B cell (primary cell): ENCODE results near the gene SESTD1. TPM values are rescaled to one million over a fixed set of nuclear protein-coding genes. Genes with fewer than 3 reads are reported as not detected.

Source experiments
- ATAC-seq: fragments of 200-7000 bp; cut with Tn5 transposase; one replicate; pipeline ENCODE4 v1.10.0; 2021; ENCODE audit warnings: low read depth, mild to moderate bottlenecking, moderate number of reproducible peaks, moderate library complexity
- CTCF ChIA-PET: fragments of 350-600 bp; sonication (Branson Sonifier 250); formaldehyde crosslinking; loops from one replicate; lab custom pipeline; 2021; ENCODE audit warnings: antibody characterized with exemption, inconsistent platforms; lab: Charles Lee
- POLR2A ChIA-PET: fragments of 350-600 bp; sonication (Branson Sonifier 250); formaldehyde crosslinking; loops from one replicate; lab custom pipeline; 2021; ENCODE audit warnings: antibody characterized with exemption; lab: Charles Lee
- DNase-seq: peaks from one replicate; pipeline ENCODE4 v3.0.0; 2013
- H2AFZ ChIP-seq: 2 replicates; pipeline ENCODE4 v1.6.1; 2012; ENCODE audit warnings: mild to moderate bottlenecking, low read depth, low read length; ENCODE audit not compliant: insufficient read depth, poor library complexity, severe bottlenecking
- H3K27ac ChIP-seq, 2 donors: 1 replicate in 1 of 2; 2 replicates in 1 of 2; pipeline ENCODE4 v1.5.1; 2012 to 2013; ENCODE audit warnings: low read length in 2 of 2, mild to moderate bottlenecking in 2 of 2, moderate library complexity in 1 of 2
- H3K27me3 ChIP-seq, 4 experiments: fragments of 200-600 bp in 1 of 4; sonication (generic) in 1 of 4; replicated peaks in 1 of 4; 1 replicate in 2 of 4; 2 replicates in 2 of 4; pipeline versions ENCODE4 v1.6.1 to v1.7.0; 2013 to 2016; ENCODE audit warnings: low read length in 3 of 4, mild to moderate bottlenecking in 2 of 4, mixed read lengths in 1 of 4, moderate library complexity in 1 of 4; ENCODE audit not compliant: insufficient read depth in 4 of 4, control insufficient read depth in 3 of 4; ENCODE audit errors: control extremely low read depth in 1 of 4
- H3K36me3 ChIP-seq, 2 experiments: replicated peaks in 1 of 2; 1 replicate in 1 of 2; 2 replicates in 1 of 2; pipeline versions ENCODE4 v1.6.1 to v1.7.1; 2013; ENCODE audit warnings: low read length in 1 of 2; ENCODE audit not compliant: insufficient read depth in 2 of 2, control insufficient read depth in 1 of 2; ENCODE audit errors: control extremely low read depth in 1 of 2, extremely low read depth in 1 of 2
- H3K4me1 ChIP-seq, 2 donors: fragments of 200-600 bp in 1 of 2; sonication (generic) in 1 of 2; 1 replicate in 1 of 2; 2 replicates in 1 of 2; pipeline versions ENCODE4 v1.5.1 to v1.6.1; 2013 to 2017; ENCODE audit warnings: low read length in 2 of 2; ENCODE audit not compliant: control insufficient read depth in 2 of 2, insufficient read depth in 2 of 2
- H3K4me2 ChIP-seq: replicated peaks from 2 replicates; pipeline ENCODE3; 2012; ENCODE audit warnings: mild to moderate bottlenecking, low read depth, low read length; ENCODE audit not compliant: poor library complexity, severe bottlenecking
- H3K4me3 ChIP-seq, 5 experiments: fragments of 200-600 bp in 1 of 5; sonication (generic) in 1 of 5; 1 replicate in 3 of 5; 2 replicates in 2 of 5; pipeline versions ENCODE4 v1.5.1 to v1.7.0; 2011 to 2016; ENCODE audit warnings: low read length in 4 of 5, mild to moderate bottlenecking in 4 of 5, low read depth in 2 of 5, control low read depth in 1 of 5, moderate library complexity in 1 of 5; ENCODE audit not compliant: insufficient read depth in 1 of 5; ENCODE audit errors: control extremely low read depth in 1 of 5, extremely low read depth in 1 of 5
- H3K79me2 ChIP-seq: fragments of 200-600 bp; sonication (generic); one replicate; pipeline ENCODE4 v1.6.0; 2016; ENCODE audit warnings: low read length; ENCODE audit not compliant: control insufficient read depth, insufficient read depth
- H3K9ac ChIP-seq: fragments of 200-600 bp; sonication (generic); 2 replicates; pipeline ENCODE4 v1.6.1; 2017; ENCODE audit warnings: mild to moderate bottlenecking, low read length, moderate library complexity
- H3K9me3 ChIP-seq, 3 donors: one replicate each; pipeline versions ENCODE4 v1.6.1 to v1.7.1; 2013; ENCODE audit warnings: low read length in 2 of 3; ENCODE audit not compliant: control insufficient read depth in 2 of 3, insufficient read depth in 1 of 3; ENCODE audit errors: control extremely low read depth in 1 of 3
- H4K20me1 ChIP-seq: 2 replicates; pipeline ENCODE4 v1.6.0; 2012; ENCODE audit warnings: mild to moderate bottlenecking, low read length; ENCODE audit not compliant: insufficient read depth, control insufficient read depth, poor library complexity, severe bottlenecking
- H3K27ac Mint-ChIP-seq: one replicate; pipeline ENCODE4 v1.8.0; 2021; ENCODE audit warnings: mixed read lengths
- H3K27me3 Mint-ChIP-seq: one replicate; pipeline ENCODE4 v1.8.0; 2021; ENCODE audit warnings: mixed read lengths
- H3K4me1 Mint-ChIP-seq: one replicate; pipeline ENCODE4 v1.8.0; 2021; ENCODE audit warnings: mixed read lengths
- H3K4me3 Mint-ChIP-seq: one replicate; pipeline ENCODE4 v1.8.0; 2021; ENCODE audit warnings: mixed read lengths
- H3K9me3 Mint-ChIP-seq: one replicate; pipeline ENCODE4 v1.8.0; 2022; ENCODE audit warnings: mixed read lengths; ENCODE audit not compliant: insufficient read depth
- CTCF ChIP-seq: fragments of 200-600 bp; IDR thresholded peaks from one replicate; pipeline ENCODE4 v1.8.0; 2022; ENCODE audit warnings: antibody characterized with exemption, mild to moderate bottlenecking
- EZH2 ChIP-seq: IDR thresholded peaks from 2 replicates; pipeline ENCODE4 v1.6.1; 2012; ENCODE audit warnings: borderline replicate concordance, low read depth, mild to moderate bottlenecking, moderate library complexity, low read length; ENCODE audit not compliant: insufficient read depth, poor library complexity, severe bottlenecking
- WGBS: methylation state at CpG from one replicate; pipeline ENCODE4 v1.1.5; 2013; ENCODE audit warnings: missing lambda C conversion rate; ENCODE audit not compliant: insufficient coverage; 5-methylcytosine and 5-hydroxymethylcytosine counted together
- intact Hi-C: fragments of 100-400 bp; cut with micrococcal nuclease; formaldehyde crosslinking; loops from one replicate; pipeline ENCODE4 v1.10.0; 2022
- polyA plus RNA-seq: library from polyadenylated mRNA; depleted of rRNA; stranded (reverse); fragments of >200 nt; gene quantifications from 2 replicates; pipeline ENCODE4 v1.2.3, GENCODE V29; 2012
- total RNA-seq, 2 donors: library from RNA; stranded (reverse); fragments of 120-200 nt in 1 of 2; gene quantifications; 1 replicate in 1 of 2; 2 replicates in 1 of 2; pipeline versions ENCODE4 v1.2.3 to v1.2.4, GENCODE V29; 2013 to 2022

Gene SESTD1
- total and polyA plus RNA-seq, 2 donors (not counting 1 experiment from before 2014, with no cell fraction given) = 52.0 to 66.1 TPM

GRCh38 chr2:179266271-179266670 is 1.6 kb upstream of the SESTD1 start:
- intact Hi-C loops = loop anchor here (10.0 kb wide), 1 partner anchor 811 kb away; the partner anchor contains the start of genes PJVK and PRKRA
- no peak for TF ChIP-seq CTCF
- POLR2A ChIA-PET = no interaction called here

GRCh38 chr2:179265082-179265510 is 464 bp upstream of the SESTD1 start:
- POLR2A ChIA-PET = no interaction called here
- ATAC-seq (no peak), DNase-seq (no peak)
- Mint-ChIP-seq H3K4me3 (peak overlapping the region; percentile 89), H3K27ac (peak overlapping the region; percentile 88), H3K27me3 (no peaks in the 10 kb centered on the region), H3K9me3 (no peaks in the 10 kb centered on the region), H3K4me1 (peaks cover 47% of the 10 kb centered on the region)
- Histone ChIP-seq H3K79me2 (peaks cover 40% of the 10 kb centered on the region), H3K27me3 (no peaks in the 10 kb centered on the region), H2AFZ (peak overlapping the region; percentile 79), H3K27ac (peak overlapping the region; percentile 54 to 87), H3K4me1 (peaks cover 20 to 39% of the 10 kb centered on the region in 2 donors), H4K20me1 (peaks cover 6% of the 10 kb centered on the region), H3K4me2 (peak overlapping the region; percentile 93), H3K4me3 (peak overlapping the region; percentile 17 to 96 (median 79)), H3K9ac (peak overlapping the region; percentile 92), H3K36me3 (no peaks in the 10 kb centered on the region), H3K9me3 (peaks cover 0 to 1% (median 0%) of the 10 kb centered on the region in 3 donors)
- intact Hi-C loops = loop anchor here (1.0 to 10.0 kb wide), 4 partner anchors 9 to 810 kb away; partner anchors contain the start of genes PJVK and PRKRA
- 52% methylated on average over 3 of the region's 5 CpGs for WGBS
- TF ChIP-seq CTCF = no peak
- TF ChIP-seq EZH2 = no peak
- CTCF ChIA-PET = interaction anchor here (0.9 to 1.3 kb wide), 2 partner anchors 9 to 13 kb away, joined by 3 to 4 read pairs; no protein-coding TSS in a partner anchor

More at GRCh38 chr2:179266271-179266670, 1.6 kb upstream of the SESTD1 start:
- H3K4me1 Mint-ChIP-seq = peaks cover 36% of the 10 kb centered on the region
- ATAC-seq (no peak), DNase-seq (no peak)
- H3K4me3 Mint-ChIP-seq = peak overlapping the region; percentile 89
- H3K9ac ChIP-seq = no peak overlapping the region
- H3K9me3 Mint-ChIP-seq = no peaks in the 10 kb centered on the region
- H3K79me2 ChIP-seq = peaks cover 29% of the 10 kb centered on the region
- peaks cover 6% of the 10 kb centered on the region for H4K20me1 ChIP-seq
- H3K9me3 ChIP-seq = peaks cover 0 to 1% (median 0%) of the 10 kb centered on the region in 3 donors
- H3K27ac Mint-ChIP-seq = no peak overlapping the region
- no peak overlapping the region for H3K4me3 ChIP-seq
- no peak overlapping the region for H2AFZ ChIP-seq
- no peak overlapping the region for H3K4me2 ChIP-seq
- CTCF ChIA-PET = interaction anchor here (1.2 kb wide), 1 partner anchor 11 kb away, joined by 3 read pairs; no protein-coding TSS in a partner anchor
- H3K27ac ChIP-seq = no peak overlapping the region
- H3K4me1 ChIP-seq = peaks cover 9 to 27% of the 10 kb centered on the region in 2 donors
- no peaks in the 10 kb centered on the region for H3K27me3 ChIP-seq
- 88% methylated on average over 3 of the region's 4 CpGs for WGBS
- no peaks in the 10 kb centered on the region for H3K27me3 Mint-ChIP-seq
- H3K36me3 ChIP-seq = no peaks in the 10 kb centered on the region
